CD4-positive, alpha-beta T cell treated with Interleukin-6 for 4 hours (primary cell): ENCODE data around the gene HLA-DRA.

ENCODE experiments used
- DNase-seq: peaks from one replicate; pipeline ENCODE4 v3.0.0-alpha.2; 2020; ENCODE audit warnings: mixed read lengths

HLA-DRA gene

DNA sequence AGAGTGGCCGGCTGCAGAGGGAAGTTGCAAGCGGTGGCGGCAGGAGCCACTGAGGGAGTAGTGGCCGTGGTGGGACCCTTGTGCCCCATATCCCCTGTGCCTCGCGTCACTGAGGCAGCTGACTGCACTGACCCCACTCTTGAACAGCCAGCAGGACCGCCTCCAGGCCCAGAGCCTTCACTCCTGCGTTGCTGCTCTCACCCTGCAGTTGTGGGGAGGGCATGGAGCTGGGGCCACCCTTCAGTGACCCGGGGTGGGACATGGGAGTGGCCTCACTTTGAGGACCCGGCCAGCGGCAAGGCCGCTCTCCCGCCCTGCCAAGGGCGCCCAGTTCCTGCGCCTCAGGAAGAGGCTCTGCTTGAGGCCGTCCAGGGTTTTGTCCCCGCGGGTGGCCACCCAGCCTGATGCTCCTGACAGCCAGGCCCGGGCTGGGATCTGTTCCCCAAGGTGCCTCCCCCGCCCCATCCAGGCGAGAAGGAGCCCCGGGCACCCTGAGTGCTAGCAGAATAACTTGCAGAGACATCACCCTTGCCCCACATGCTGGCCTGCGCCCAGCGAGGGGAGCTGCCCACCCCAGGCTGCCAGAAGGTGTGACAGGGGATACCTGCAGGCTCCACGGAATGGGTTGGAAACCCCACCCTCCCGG is 44.4 kb downstream of the HLA-DRA start:
- no peak for DNase-seq

DNA sequence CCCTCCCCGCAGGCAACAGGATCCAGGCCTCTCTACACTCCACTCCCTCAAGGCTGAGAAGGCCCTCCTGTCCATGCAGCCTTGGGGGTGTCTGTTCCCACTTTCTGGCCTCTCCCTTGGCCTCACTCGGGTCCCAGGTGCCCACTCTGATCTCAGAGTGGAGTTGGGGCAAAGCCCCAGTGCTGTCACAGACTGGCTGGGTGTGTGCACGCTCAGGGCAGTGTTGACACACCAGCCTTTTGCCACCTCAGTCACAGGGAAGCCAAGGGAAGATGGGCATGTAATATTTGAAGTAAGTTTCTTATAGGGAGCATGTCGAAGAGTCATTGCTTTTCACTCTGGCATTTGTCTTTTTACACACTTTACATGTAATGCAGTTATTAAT is 44.9 kb downstream of the HLA-DRA start:
- no peak for DNase-seq

DNA sequence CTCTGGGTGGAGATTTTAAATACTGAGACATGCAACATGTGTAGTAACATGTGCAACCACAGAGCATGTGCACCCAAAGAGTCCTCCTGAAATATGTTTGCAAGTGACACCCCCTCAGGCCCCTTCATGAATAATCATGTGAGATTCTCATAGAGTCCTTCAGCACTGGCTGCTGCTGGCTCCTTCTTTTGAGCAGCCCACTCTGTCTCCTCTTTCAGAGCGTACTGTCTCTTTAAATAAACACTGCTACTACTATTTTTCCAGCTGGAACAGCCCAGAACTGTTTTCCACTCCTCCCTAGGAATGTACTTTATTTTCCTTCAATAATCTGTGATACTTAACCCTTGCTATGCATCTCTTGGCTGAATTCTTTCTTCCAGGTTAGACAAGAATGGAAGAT is 48.4 kb downstream of the HLA-DRA start:
- no peak for DNase-seq

DNA sequence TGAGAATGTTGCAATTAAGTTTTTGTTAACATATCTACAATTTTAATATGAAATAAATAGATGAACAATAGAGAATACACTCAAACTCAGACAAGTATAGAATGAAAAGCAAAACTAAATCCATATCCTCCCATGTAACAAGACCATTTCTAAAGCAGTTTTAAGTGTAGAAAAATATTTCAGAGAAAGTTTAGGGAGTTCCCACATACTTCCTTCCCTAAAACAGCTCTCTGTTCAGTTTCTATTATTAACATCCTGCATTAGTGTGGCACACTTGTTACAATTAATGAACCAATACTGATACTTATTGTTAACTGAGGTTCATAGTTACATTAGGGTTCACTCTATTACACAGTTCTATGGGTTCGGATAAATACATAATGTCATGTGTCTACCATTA is 52.0 kb downstream of the HLA-DRA start:
- DNase-seq = no peak

DNA sequence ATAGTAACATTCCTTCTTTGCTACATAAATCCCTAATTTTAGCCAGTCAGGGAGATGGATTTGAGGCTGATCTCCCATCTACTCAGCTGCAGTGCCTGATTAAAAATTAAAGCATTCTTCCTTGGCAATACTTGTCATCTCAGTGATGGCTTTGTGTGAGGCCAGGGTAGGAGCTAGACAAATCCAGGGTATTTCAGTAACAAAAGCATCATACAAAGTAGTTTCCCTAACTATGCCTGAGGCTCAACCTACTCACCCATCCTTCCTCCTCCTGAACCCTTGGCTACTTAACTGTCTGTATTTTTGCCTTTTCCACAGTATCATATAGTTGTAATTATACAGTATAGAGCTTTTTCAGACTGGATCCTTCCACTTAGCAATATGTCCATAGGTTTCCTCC is 52.7 kb downstream of the HLA-DRA start:
- DNase-seq = no peak
